ELF-1 (cell line): ENCODE results near the gene NAALADL2.

Experiments
- DNase-seq: peaks from one replicate; pipeline ENCODE4 v3.0.0-alpha.2; 2016; ENCODE audit warnings: low read depth, low spot score

The NAALADL2 gene

DNA sequence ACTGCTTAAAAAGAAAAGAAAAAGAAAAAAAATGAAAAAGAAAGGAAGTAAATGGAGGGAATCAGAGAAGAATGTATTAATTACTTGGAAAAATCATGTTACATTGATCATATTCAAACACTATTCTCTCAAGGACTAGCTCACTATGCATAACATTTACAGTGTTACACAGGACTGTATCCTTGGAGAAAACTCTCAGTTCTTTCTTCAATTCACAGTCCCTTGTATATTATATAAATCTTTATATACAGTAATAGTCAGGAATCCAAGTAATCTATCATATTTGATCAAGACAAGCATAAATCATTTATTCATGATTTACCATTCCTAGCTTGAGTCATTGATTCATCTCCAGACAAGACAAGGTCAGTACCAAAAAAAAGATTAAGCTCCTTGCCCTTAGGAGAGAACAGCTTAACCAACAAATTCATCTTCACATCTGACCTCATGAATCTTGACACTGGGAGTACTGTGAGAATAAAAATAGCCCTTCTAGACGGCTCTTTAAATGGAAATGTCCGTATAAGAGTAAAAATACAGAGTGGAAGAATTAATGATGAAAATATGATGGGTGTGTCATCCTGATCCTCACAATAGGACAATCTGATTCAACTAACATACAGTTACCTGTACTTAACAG, 980.4 kb downstream of the NAALADL2 start:
- no peak for DNase-seq

DNA sequence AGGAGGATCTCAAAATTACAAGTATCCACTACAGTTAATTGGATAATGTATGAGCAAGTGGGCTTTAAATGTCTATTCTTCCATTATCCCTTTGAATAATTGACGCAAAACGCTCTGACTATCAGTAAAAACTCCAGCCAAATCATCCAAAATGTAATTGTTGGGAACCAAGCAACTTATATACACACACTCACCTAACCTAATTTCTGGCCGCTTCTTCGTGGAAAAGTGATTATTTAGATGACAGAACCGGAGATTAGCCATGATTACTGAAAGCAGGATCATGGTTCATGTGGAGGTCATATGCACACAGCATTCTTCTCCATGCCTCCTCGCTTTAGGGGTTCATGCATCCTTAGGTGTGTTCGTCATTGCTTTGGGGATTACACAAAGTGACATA, 992.4 kb downstream of the NAALADL2 start:
- no peak for DNase-seq

DNA sequence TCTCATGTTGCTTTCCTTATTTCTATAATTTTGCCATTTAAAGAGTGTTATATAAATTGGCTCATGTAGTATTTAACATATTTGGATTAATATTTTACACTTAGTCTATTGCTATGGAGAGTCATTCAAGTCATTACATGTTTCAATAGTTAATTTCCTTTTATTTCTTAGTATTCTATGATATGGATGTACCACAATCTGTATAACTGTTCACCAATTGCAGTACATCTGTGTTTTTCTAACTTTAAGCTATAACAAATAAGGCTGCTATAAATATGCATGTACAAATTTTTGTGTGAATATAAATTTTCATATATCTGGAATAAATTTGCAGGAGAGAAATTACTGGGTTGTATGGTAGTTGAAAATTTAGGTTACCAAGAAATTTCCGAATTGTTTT, 993.4 kb downstream of the NAALADL2 start:
- DNase-seq, result no peak

DNA sequence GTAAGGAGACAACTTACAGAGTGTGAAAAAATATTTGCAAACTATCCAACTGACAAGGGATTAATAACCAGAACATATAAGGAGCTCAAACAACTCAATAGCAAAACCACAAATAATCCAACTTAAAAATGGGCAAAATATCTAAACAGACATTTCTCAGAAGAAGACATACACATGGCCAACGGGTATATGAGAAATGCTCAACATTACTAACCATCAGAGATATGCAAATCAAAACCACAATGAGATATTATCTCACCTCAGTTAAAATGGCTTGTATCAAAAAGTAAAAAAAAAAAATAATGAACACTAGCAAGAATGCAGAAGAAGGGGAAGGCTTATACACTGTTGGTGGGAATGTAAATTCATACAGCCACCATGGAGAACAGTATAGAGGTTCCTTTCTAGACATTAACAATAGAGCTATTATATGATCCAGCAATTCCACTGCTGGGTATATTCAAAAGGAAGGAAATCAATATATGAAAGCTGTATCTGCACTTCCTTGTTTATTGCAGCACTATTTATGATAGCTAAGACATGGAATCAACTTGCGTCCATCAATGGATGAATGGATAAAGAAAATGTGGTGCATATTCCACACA, 998.6 kb downstream of the NAALADL2 start:
- no peak for DNase-seq
